ENCODE data around the gene NPIPA1.
"Not testable (repeated sequence)": the region's sequence is repeated elsewhere in the genome, so short reads cannot be mapped to it uniquely, and the experiment has no call there.

NPIPA1 gene

DNA sequence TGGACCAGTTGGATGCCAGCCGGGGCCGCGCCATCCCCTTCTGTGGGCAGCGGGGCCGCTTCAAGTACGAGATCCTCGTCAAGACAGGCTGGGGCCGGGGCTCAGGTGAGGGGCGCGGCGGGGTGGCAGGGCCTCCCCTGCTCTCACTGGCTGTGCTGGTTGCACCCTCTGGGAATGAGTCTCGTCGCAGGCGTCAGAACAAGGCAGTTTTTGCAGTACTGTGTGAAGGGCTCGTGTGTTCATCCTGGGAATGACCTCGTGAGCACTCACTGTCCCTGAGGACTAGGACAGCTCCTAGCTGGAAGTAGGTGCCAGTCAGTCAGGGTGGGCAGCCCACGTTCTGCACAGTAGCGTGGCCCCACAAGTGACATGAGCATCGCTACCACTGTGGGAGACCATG, 6.3 kb upstream of the NPIPA1 start:
- not testable (repeated sequence) for DNase-seq

- DNase-seq, result not testable (repeated sequence)
Observed at GRCh38 chr16:14932581-14933375, 4.5 kb upstream of the NPIPA1 start.

- not testable (repeated sequence) for DNase-seq
Observed at GRCh38 chr16:14937994-14938393, 751 bp downstream of the NPIPA1 start.

GRCh38 chr16:14942686-14943085, 5.4 kb downstream of the NPIPA1 start:
- DNase-seq, result not testable (repeated sequence)

DNA sequence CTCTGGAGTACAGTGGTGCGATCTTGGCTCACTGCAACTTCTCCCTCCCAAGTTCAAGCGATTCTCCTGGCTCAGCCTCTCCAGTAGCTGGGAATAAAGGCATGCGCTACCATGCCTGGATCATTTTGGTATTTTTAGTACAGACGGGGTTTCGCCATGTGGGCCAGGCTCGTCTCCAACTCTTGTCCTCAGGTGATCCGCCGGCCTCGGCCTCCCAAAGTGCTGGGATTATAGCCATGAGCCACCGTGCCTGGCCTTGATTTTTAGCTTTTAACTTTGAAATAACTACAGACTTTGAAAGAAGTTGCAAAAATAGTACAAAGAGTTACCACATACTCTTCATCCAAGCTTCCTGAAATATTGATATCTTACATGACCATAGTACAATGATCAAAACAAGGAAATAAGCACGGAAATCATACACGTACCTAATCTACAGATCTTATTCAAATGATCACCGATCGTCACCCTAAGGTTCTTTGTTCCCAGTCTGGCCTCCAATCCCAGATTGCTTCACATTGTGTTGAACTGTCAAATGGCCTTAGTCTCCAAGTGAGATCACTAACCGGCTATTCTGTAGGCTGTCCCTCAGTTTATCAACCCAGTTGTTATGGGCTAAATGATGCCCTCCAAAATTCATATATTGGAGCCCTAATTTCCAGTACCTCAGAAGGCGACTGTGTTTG, 18.4 kb downstream of the NPIPA1 start:
- no peak for DNase-seq

- no peak for DNase-seq
Observed at GRCh38 chr16:14957576-14958322, 20.5 kb downstream of the NPIPA1 start.

- no peak for DNase-seq
Observed at GRCh38 chr16:14958323-14958600, 21.0 kb downstream of the NPIPA1 start.

GRCh38 chr16:14958970-14959369, 21.7 kb downstream of the NPIPA1 start:
- DNase-seq, result no peak

- no peak for DNase-seq
Observed at GRCh38 chr16:14961405-14962186, 24.4 kb downstream of the NPIPA1 start.

DNA sequence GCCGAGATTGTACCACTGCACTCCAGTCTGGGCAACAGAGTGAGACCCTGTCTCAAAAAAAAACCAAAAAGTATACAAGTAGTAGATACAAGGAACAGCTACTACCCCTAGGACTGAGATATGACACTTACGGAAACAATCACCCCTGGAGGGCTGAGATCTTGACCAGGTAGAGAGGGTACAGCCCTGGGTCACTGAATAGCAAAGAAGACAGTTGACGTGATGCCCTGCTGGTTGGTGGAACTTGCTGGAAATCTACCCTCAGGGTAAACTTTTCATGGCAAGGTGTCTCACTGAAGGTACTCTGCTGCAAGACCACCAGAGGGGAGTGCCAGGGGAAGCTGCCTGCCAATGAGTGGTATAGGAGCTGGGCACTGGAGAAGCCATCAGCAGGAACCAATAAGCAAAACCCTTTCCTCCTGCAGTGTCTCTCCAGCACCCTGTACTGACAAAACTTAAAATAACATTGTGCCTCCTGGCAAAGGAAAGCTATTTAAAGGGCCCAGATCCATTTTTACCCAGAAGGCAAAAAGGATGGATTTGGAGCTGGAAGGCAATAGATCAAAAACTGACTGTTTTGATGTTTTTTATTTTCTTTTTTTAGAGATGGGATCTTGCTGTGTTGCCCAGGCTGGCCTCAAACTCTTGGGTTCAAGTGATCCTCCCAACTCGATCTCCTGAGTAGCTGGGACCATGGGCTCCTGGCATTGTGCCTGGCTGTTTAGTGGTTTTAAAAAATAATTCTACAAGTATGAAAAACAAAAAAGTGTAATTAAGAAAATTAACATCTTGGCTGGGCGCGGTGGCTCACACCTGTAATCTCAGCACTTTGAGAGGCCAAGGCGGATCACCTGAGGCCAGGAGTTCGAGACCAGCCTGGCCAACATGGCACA, 26.3 kb downstream of the NPIPA1 start:
- no peak for DNase-seq

DNA sequence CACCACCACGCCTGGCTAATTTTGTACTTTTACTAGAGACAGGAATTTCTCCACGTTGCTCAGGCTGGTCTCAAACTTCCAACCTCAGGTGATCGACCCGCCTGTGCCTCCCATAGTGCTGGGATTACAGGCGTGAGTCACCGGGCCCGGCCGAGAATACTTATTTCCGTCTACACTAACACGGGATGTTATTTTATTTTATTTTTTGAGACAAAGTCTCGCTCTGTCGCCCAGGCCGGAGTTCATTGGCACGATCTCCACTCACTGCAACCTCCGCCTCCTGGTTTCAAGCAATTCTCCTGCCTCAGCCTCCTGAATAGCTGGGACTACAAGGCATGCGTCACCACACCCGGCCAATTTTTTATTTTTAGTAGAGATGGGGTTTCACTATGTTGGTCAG, 28.1 kb downstream of the NPIPA1 start:
- DNase-seq, result no peak

DNA sequence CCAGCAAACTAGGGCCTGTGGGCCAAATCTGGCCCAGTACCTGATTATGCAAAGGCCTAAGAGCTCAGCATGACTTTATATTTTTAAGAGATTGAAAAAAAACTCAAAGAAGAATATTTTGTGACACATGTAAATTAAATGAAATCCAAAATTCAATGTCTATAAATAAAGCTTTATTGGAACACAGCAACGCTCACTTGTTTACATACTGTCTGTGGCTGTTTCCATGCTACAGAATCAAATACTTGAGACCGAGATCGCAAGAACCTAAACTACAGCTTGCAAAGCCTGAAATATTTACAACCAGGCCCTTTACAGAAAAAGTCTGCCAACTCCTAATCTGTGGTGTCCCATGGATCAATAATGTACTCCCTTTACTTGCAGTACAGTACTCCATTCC, 32.6 kb downstream of the NPIPA1 start:
- not testable (repeated sequence) for DNase-seq

- DNase-seq, result not testable (repeated sequence)
Observed at GRCh38 chr16:14971621-14972228, 34.5 kb downstream of the NPIPA1 start.

DNA sequence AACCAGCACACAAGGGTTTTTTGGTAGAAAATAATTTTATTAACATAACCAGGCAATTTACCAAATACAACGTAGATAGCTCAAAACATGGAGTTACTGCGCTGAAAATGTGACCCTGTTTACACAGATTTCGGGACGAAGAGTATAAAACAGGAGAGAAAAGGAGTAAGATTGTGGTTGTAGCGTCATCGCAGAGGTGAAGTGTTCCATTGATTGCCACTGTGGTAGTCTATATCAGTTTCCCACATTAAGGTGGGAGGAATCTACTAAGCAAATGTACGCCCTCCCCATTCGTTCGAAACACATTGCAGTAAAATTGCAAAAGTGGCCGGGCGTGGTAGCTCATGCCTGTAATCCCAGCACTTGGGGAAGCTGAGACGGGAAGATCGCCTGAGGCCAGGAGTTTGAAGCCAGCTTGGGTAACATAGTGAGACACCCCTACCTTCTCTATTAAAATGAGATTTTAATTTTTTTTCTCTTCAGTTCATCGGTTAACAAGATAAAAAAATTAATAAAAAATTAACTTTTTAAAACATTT, 36.6 kb downstream of the NPIPA1 start:
- DNase-seq, result not testable (repeated sequence)

DNA sequence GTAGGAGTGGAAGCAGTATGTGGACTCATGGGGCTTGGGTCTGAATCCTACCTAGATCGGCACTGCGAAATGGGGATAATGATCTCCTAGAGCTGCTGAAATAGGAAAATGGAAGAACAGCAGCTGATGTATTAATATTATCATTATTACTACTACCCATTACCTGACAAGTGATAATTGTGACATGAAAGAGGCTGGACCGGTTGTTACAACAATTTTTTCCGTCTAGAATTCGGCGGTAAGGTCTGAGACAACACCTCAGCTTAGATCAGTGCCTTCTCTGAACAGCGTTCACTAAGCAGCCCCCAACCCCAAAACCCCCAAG, 37.0 kb downstream of the NPIPA1 start:
- not testable (repeated sequence) for DNase-seq

- peak; percentile 100 for DNase-seq
Observed at GRCh38 chr16:14974656-14975417, 37.6 kb downstream of the NPIPA1 start, which contains the start of gene PDXDC1. PDXDC1 (plus strand) TSS chr16:14975026; CDS start chr16:14975200, 174 bp downstream.

GRCh38 chr16:14975418-14976194, 38.4 kb downstream of the NPIPA1 start:
- DNase-seq, result peak; percentile 68

GRCh38 chr16:14976971-14977736, 39.9 kb downstream of the NPIPA1 start:
- DNase-seq, result not testable (repeated sequence)

GRCh38 chr16:14978281-14978680, 41.0 kb downstream of the NPIPA1 start:
- DNase-seq, result not testable (repeated sequence)
